ENCODE results near the gene ATAD3A.

DNA sequence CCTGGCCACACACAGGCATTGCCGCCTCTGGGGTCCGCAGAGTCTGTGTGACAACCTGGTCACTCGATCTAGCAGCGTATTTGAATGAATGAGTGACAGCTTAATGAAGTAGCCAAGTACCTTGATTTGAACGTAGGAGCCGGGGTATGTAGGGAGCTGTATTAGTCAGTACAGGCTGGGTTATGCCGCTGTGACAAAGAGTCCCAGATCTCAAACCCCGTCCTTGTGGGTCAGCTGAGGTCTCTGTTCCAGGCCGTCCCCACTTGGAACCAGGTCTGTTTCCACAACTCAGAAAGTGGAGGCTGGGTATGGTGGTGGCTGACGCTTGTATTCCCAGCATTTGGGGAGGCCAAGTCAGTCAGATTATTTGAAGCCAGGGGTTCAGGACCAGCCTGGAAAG, 20.4 kb upstream of the ATAD3A start:
- TF ChIP-seq, protein P1, sequence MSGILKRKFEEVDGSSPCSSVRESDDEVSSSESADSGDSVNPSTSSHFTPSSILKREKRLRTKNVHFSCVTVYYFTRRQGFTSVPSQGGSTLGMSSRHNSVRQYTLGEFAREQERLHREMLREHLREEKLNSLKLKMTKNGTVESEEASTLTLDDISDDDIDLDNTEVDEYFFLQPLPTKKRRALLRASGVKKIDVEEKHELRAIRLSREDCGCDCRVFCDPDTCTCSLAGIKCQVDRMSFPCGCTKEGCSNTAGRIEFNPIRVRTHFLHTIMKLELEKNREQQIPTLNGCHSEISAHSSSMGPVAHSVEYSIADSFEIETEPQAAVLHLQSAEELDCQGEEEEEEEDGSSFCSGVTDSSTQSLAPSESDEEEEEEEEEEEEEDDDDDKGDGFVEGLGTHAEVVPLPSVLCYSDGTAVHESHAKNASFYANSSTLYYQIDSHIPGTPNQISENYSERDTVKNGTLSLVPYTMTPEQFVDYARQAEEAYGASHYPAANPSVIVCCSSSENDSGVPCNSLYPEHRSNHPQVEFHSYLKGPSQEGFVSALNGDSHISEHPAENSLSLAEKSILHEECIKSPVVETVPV (CRISPR knock-in tag; IDR thresholded peaks at IDR 0.05), result no peak
- TF ChIP-seq RARB (CRISPR knock-in tag; IDR thresholded peaks at IDR 0.05) (no peak), ZNF8 (CRISPR knock-in tag; IDR thresholded peaks at IDR 0.05) (no peak), ARNTL (CRISPR knock-in tag; IDR thresholded peaks at IDR 0.05; ENCODE audit: borderline replicate concordance, low read depth) (no peak), SNAI2 (CRISPR knock-in tag; IDR thresholded peaks at IDR 0.05) (no peak), GLIS3 (CRISPR knock-in tag; IDR thresholded peaks at IDR 0.05) (no peak), ZFP30 (CRISPR knock-in tag; IDR thresholded peaks at IDR 0.05) (no peak), CSDC2 (CRISPR knock-in tag; IDR thresholded peaks at IDR 0.05) (no peak), TOX (CRISPR knock-in tag; IDR thresholded peaks at IDR 0.05; ENCODE audit: borderline replicate concordance) (no peak), ZFP3 (CRISPR knock-in tag; IDR thresholded peaks at IDR 0.05) (no peak)
- TF ChIP-seq, protein P2, sequence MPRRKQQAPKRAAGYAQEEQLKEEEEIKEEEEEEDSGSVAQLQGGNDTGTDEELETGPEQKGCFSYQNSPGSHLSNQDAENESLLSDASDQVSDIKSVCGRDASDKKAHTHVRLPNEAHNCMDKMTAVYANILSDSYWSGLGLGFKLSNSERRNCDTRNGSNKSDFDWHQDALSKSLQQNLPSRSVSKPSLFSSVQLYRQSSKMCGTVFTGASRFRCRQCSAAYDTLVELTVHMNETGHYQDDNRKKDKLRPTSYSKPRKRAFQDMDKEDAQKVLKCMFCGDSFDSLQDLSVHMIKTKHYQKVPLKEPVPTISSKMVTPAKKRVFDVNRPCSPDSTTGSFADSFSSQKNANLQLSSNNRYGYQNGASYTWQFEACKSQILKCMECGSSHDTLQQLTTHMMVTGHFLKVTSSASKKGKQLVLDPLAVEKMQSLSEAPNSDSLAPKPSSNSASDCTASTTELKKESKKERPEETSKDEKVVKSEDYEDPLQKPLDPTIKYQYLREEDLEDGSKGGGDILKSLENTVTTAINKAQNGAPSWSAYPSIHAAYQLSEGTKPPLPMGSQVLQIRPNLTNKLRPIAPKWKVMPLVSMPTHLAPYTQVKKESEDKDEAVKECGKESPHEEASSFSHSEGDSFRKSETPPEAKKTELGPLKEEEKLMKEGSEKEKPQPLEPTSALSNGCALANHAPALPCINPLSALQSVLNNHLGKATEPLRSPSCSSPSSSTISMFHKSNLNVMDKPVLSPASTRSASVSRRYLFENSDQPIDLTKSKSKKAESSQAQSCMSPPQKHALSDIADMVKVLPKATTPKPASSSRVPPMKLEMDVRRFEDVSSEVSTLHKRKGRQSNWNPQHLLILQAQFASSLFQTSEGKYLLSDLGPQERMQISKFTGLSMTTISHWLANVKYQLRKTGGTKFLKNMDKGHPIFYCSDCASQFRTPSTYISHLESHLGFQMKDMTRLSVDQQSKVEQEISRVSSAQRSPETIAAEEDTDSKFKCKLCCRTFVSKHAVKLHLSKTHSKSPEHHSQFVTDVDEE (CRISPR knock-in tag; IDR thresholded peaks at IDR 0.05), result no peak
- TF ChIP-seq, protein P3, sequence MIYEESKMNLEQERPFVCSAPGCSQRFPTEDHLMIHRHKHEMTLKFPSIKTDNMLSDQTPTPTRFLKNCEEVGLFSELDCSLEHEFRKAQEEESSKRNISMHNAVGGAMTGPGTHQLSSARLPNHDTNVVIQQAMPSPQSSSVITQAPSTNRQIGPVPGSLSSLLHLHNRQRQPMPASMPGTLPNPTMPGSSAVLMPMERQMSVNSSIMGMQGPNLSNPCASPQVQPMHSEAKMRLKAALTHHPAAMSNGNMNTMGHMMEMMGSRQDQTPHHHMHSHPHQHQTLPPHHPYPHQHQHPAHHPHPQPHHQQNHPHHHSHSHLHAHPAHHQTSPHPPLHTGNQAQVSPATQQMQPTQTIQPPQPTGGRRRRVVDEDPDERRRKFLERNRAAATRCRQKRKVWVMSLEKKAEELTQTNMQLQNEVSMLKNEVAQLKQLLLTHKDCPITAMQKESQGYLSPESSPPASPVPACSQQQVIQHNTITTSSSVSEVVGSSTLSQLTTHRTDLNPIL (CRISPR knock-in tag; IDR thresholded peaks at IDR 0.05; ENCODE audit: low read depth), result no peak
- TF ChIP-seq, protein P4, sequence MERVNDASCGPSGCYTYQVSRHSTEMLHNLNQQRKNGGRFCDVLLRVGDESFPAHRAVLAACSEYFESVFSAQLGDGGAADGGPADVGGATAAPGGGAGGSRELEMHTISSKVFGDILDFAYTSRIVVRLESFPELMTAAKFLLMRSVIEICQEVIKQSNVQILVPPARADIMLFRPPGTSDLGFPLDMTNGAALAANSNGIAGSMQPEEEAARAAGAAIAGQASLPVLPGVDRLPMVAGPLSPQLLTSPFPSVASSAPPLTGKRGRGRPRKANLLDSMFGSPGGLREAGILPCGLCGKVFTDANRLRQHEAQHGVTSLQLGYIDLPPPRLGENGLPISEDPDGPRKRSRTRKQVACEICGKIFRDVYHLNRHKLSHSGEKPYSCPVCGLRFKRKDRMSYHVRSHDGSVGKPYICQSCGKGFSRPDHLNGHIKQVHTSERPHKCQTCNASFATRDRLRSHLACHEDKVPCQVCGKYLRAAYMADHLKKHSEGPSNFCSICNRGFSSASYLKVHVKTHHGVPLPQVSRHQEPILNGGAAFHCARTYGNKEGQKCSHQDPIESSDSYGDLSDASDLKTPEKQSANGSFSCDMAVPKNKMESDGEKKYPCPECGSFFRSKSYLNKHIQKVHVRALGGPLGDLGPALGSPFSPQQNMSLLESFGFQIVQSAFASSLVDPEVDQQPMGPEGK (CRISPR knock-in tag; IDR thresholded peaks at IDR 0.05; ENCODE audit: borderline replicate concordance), result no peak
